Measurements from ENCODE around the gene RIN3. TPM values are rescaled to one million over a fixed set of nuclear protein-coding genes. Genes with fewer than 3 reads are reported as not detected.

RIN3 gene
- total and polyA plus RNA-seq, 7 experiments from 2014 or later, result 27.2 to 182 (median 114) TPM

DNA sequence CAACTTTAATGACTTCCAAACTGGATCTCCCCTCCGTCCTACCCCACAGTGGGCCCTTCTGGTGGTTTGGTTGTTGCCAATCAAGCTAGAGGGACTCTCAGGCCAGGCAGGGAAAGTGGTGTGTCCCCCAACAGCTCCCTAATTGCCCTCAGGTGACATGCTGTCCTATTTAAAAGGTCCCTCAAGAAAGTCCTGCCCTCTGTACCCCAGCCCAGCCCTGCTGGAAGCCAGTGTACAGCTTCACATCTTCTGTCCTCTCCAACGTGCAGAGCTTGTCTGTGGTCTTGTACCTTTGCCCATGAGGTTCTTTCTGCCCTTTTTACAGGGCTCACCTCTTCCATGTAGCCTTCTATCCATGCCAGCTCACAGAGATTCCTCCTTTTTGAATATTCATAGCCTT, 4.2 kb downstream of the RIN3 start:
- H3K36me3 ChIP-seq (ENCODE audit: control insufficient read depth in 2 of 3, insufficient read depth in 3 of 3, low read length in 3 of 3), result no peaks in the 10 kb centered on the region
- H3K4me3 Mint-ChIP-seq, result peak overlapping the region in 7 of 10 donors; percentile 4 to 56 (median 40)

DNA sequence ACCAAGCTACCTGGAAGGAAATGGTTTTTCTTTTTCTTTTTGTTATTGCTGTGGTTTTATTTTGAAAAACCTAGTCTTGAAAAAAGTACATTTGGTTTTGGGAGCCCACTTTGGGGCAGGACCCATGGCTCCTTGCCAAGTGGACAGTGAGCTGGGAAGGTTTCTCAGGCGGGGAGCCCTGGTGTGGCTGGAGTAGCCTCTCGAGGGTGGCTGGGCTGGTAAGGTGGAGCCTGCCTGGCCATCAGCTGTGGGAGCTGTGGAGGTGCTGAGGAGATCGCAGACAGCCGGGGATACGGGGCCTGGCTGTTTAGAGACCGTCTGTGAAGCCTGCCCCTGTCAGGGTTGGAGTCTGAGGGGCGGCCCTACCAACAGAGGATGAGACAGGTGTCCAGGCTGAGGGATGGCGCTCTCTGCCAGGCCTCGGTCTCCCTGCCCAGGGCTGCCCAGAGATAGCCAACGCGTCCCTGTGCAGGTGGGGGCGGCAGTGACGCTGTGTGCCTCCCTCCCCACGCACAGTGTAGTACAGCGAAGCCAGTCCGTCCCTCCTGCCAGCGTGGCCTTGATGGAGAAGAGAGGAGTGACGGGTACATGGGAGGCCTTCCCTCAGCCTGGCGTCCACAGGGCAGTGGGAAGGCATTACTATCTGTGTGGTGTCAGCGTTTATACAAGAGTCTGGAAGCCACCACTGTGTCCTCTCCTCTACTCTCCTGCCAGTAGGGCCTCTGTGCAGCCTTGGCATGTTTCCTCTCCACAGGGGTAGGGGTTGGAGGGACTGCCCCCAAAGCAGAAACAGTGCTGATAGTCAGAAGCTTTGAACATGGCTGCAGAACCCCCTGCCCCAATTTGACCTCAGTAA, 5.9 kb downstream of the RIN3 start:
- Mint-ChIP-seq H3K36me3 (peaks cover 0 to 10% (median 5%) of the 10 kb centered on the region in 5 donors), H3K4me3 (peak overlapping the region in 5 of 10 donors; percentile 27 to 40 (median 34)), H3K9me3 (peaks cover 0 to 4% (median 1%) of the 10 kb centered on the region in 11 donors), H3K27me3 (peaks cover 0 to 34% (median 0%) of the 10 kb centered on the region in 5 donors), H3K4me1 (peaks cover 28 to 83% (median 54%) of the 10 kb centered on the region in 7 donors), H3K27ac (peak overlapping the region in 6 of 9 donors; percentile 26 to 74 (median 58))
- no peak overlapping the region for H3K27ac ChIP-seq (ENCODE audit: low read depth, low read length)
- ATAC-seq, result peak; percentile 33
- DNase-seq, result no peak
- no peak overlapping the region for H3K4me3 ChIP-seq (ENCODE audit: low read length)
- H3K36me3 ChIP-seq (ENCODE audit: control insufficient read depth in 2 of 3, insufficient read depth in 3 of 3, low read length in 3 of 3), result no peaks in the 10 kb centered on the region
- CTCF ChIA-PET, result no interaction called here
- POLR2A ChIA-PET, result interaction anchor here (0.6 to 1.6 kb wide), 3 partner anchors 90 to 413 kb away, joined by 4 to 6 read pairs (median 4); partner anchors contain the start of gene ATXN3
- H3K4me1 ChIP-seq (ENCODE audit: control insufficient read depth in 2 of 2, insufficient read depth in 2 of 2, low read length in 2 of 2), result peaks cover 35 to 54% of the 10 kb centered on the region in 2 donors
- no peaks in the 10 kb centered on the region for H3K9me3 ChIP-seq (ENCODE audit: control insufficient read depth in 2 of 3, low read length in 3 of 3)
- H3K27me3 ChIP-seq (ENCODE audit: control insufficient read depth in 2 of 2, insufficient read depth in 2 of 2, low read length in 2 of 2), result no peaks in the 10 kb centered on the region
- intact Hi-C loops (cut with micrococcal nuclease), result no loop called here

More for the DNA sequence above, 4.2 kb downstream of the RIN3 start:
- Histone ChIP-seq H3K27me3 (ENCODE audit: control insufficient read depth in 2 of 2, insufficient read depth in 2 of 2, low read length in 2 of 2) (no peaks in the 10 kb centered on the region), H3K9me3 (ENCODE audit: control insufficient read depth in 2 of 3, low read length in 3 of 3) (no peaks in the 10 kb centered on the region), H3K4me1 (ENCODE audit: control insufficient read depth in 2 of 2, insufficient read depth in 2 of 2, low read length in 2 of 2) (peaks cover 35 to 57% of the 10 kb centered on the region in 2 donors), H3K27ac (ENCODE audit: low read depth, low read length) (no peak overlapping the region), H3K4me3 (ENCODE audit: low read length) (no peak overlapping the region)
- peaks cover 28 to 74% (median 50%) of the 10 kb centered on the region in 7 donors for H3K4me1 Mint-ChIP-seq
- peak overlapping the region in 7 of 9 donors; percentile 29 to 78 (median 53) for H3K27ac Mint-ChIP-seq
- DNase-seq (no peak), ATAC-seq (no peak)
- intact Hi-C loops (cut with micrococcal nuclease), result no loop called here
- H3K36me3 Mint-ChIP-seq, result peaks cover 0 to 10% (median 5%) of the 10 kb centered on the region in 5 donors
- CTCF ChIA-PET, result no interaction called here
- POLR2A ChIA-PET, result interaction anchor here (0.6 to 1.6 kb wide), 2 partner anchors 133 to 182 kb away, joined by 4 to 6 read pairs; no protein-coding TSS in a partner anchor
- peaks cover 0 to 37% (median 0%) of the 10 kb centered on the region in 5 donors for H3K27me3 Mint-ChIP-seq
- peaks cover 0 to 4% (median 1%) of the 10 kb centered on the region in 11 donors for H3K9me3 Mint-ChIP-seq

- Mint-ChIP-seq H3K36me3 (peaks cover 0 to 10% (median 5%) of the 10 kb centered on the region in 5 donors), H3K4me1 (peaks cover 33 to 86% (median 56%) of the 10 kb centered on the region in 7 donors), H3K27me3 (peaks cover 0 to 25% (median 0%) of the 10 kb centered on the region in 5 donors), H3K27ac (peak overlapping the region in 5 of 9 donors; percentile 23 to 78 (median 33)), H3K4me3 (peak overlapping the region in 1 of 10 donors; percentile 33), H3K9me3 (peaks cover 0 to 4% (median 1%) of the 10 kb centered on the region in 11 donors)
- no peaks in the 10 kb centered on the region for H3K9me3 ChIP-seq (ENCODE audit: control insufficient read depth in 2 of 3, low read length in 3 of 3)
- peak; percentile 82 for ATAC-seq
- ChIA-PET POLR2A (no interaction called here), CTCF (no interaction called here)
- DNase-seq, result no peak
- no peaks in the 10 kb centered on the region for H3K27me3 ChIP-seq (ENCODE audit: control insufficient read depth in 2 of 2, insufficient read depth in 2 of 2, low read length in 2 of 2)
- no peak overlapping the region for H3K27ac ChIP-seq (ENCODE audit: low read depth, low read length)
- no peaks in the 10 kb centered on the region for H3K36me3 ChIP-seq (ENCODE audit: control insufficient read depth in 2 of 3, insufficient read depth in 3 of 3, low read length in 3 of 3)
- H3K4me1 ChIP-seq (ENCODE audit: control insufficient read depth in 2 of 2, insufficient read depth in 2 of 2, low read length in 2 of 2), result peaks cover 40 to 49% of the 10 kb centered on the region in 2 donors
- intact Hi-C loops (cut with micrococcal nuclease), result no loop called here
- no peak overlapping the region for H3K4me3 ChIP-seq (ENCODE audit: low read length)
Measured at GRCh38 chr14:92520102-92521057, 6.8 kb downstream of the RIN3 start.

DNA sequence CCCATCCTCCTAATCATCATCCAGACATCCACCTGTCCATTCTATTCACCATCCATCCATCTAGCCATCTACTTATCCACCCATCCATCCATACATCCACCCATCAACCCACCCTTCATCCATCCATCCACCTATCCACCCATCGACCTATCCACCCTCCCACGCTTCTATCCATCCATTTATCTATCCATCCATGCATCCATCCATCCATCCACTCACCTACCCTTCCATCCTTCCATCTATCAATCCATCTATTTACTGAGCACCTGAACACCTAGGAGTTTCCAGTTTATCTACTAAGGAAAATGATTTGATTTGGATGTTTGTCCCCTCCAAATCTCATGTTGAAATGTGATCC, 7.5 kb downstream of the RIN3 start:
- intact Hi-C loops (cut with micrococcal nuclease), result no loop called here
- Histone ChIP-seq H3K9me3 (ENCODE audit: control insufficient read depth in 2 of 3, low read length in 3 of 3) (no peaks in the 10 kb centered on the region), H3K4me1 (ENCODE audit: control insufficient read depth in 2 of 2, insufficient read depth in 2 of 2, low read length in 2 of 2) (peaks cover 40 to 42% of the 10 kb centered on the region in 2 donors), H3K27ac (ENCODE audit: low read depth, low read length) (no peak overlapping the region), H3K36me3 (ENCODE audit: control insufficient read depth in 2 of 3, insufficient read depth in 3 of 3, low read length in 3 of 3) (no peaks in the 10 kb centered on the region), H3K27me3 (ENCODE audit: control insufficient read depth in 2 of 2, insufficient read depth in 2 of 2, low read length in 2 of 2) (no peaks in the 10 kb centered on the region), H3K4me3 (ENCODE audit: low read length) (no peak overlapping the region)
- H3K4me3 Mint-ChIP-seq, result no peak overlapping the region
- H3K27me3 Mint-ChIP-seq, result peaks cover 0 to 20% (median 0%) of the 10 kb centered on the region in 5 donors
- CTCF ChIA-PET, result no interaction called here
- ATAC-seq (no peak), DNase-seq (no peak)
- peaks cover 0 to 4% (median 1%) of the 10 kb centered on the region in 11 donors for H3K9me3 Mint-ChIP-seq
- peaks cover 0 to 10% (median 5%) of the 10 kb centered on the region in 5 donors for H3K36me3 Mint-ChIP-seq
- peak overlapping the region in 3 of 9 donors; percentile 23 to 47 (median 28) for H3K27ac Mint-ChIP-seq
- POLR2A ChIA-PET, result no interaction called here
- H3K4me1 Mint-ChIP-seq, result peaks cover 27 to 81% (median 52%) of the 10 kb centered on the region in 7 donors

- no peak for ATAC-seq
- Mint-ChIP-seq H3K36me3 (peaks cover 0 to 10% (median 5%) of the 10 kb centered on the region in 5 donors), H3K4me1 (peaks cover 7 to 67% (median 35%) of the 10 kb centered on the region in 7 donors), H3K27ac (peak overlapping the region in 3 of 9 donors; percentile 10 to 67 (median 54)), H3K4me3 (no peak overlapping the region), H3K9me3 (peaks cover 0 to 4% (median 1%) of the 10 kb centered on the region in 11 donors), H3K27me3 (peaks cover 0 to 3% (median 0%) of the 10 kb centered on the region in 5 donors)
- POLR2A ChIA-PET, result interaction anchor here (1.4 to 1.5 kb wide), 2 partner anchors 11 to 27 kb away, joined by 3 read pairs; no protein-coding TSS in a partner anchor
- H3K36me3 ChIP-seq (ENCODE audit: control insufficient read depth in 2 of 3, insufficient read depth in 3 of 3, low read length in 3 of 3), result no peaks in the 10 kb centered on the region
- no peak overlapping the region for H3K4me3 ChIP-seq (ENCODE audit: low read length)
- CTCF ChIA-PET, result interaction anchor here (1.1 kb wide), 1 partner anchor 11 kb away, joined by 3 read pairs; no protein-coding TSS in a partner anchor
- no peaks in the 10 kb centered on the region for H3K9me3 ChIP-seq (ENCODE audit: control insufficient read depth in 2 of 3, low read length in 3 of 3)
- intact Hi-C loops (cut with micrococcal nuclease), result no loop called here
- peaks cover 15 to 16% of the 10 kb centered on the region in 2 donors for H3K4me1 ChIP-seq (ENCODE audit: control insufficient read depth in 2 of 2, insufficient read depth in 2 of 2, low read length in 2 of 2)
- no peak for DNase-seq
- no peak overlapping the region for H3K27ac ChIP-seq (ENCODE audit: low read depth, low read length)
- H3K27me3 ChIP-seq (ENCODE audit: control insufficient read depth in 2 of 2, insufficient read depth in 2 of 2, low read length in 2 of 2), result no peaks in the 10 kb centered on the region
Measured at GRCh38 chr14:92523752-92524151, 10.2 kb downstream of the RIN3 start.

All from naive thymus-derived CD4-positive, alpha-beta T cell (primary cell).